Measurements from ENCODE around the gene ZNF775.

ZNF775 gene

GRCh38 chr7:150412518-150413488 is 33.7 kb downstream of the ZNF775 start:
- DNase-seq (ENCODE audit: low spot score): no peak

GRCh38 chr7:150413640-150414081 is 34.5 kb downstream of the ZNF775 start:
- DNase-seq (ENCODE audit: low spot score): no peak

- no peak for DNase-seq (ENCODE audit: low spot score)
Observed at GRCh38 chr7:150415161-150416153, 36.3 kb downstream of the ZNF775 start.

- DNase-seq (ENCODE audit: low spot score): no peak
Observed at GRCh38 chr7:150417239-150417638, 38.1 kb downstream of the ZNF775 start.

DNA sequence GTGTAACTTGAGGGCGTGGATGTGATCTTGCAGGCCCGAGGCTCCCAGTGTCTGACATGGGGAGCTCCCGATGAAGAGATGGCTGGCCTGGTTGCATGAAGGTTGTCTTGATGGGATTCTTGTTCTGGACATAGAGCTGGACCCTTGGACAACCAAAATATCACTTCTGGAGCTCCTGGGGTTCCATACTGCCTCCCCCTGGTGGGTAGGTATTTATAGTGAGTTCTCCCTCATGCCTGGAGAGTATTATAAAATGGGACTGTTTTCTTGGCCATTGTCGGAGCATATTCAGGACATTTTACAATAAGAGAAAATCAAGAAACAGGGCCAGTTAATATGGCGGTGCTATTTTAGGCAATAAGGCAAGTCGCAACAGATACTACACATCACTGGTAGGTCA is 38.7 kb downstream of the ZNF775 start:
- DNase-seq (ENCODE audit: low spot score): no peak

- DNase-seq (ENCODE audit: low spot score): no peak
Observed at GRCh38 chr7:150420242-150420641, 41.1 kb downstream of the ZNF775 start.

GRCh38 chr7:150420987-150421674 is 42.0 kb downstream of the ZNF775 start:
- DNase-seq (ENCODE audit: low spot score): peak; percentile 89

- DNase-seq (ENCODE audit: low spot score): no peak
Observed at GRCh38 chr7:150421831-150422230, 42.7 kb downstream of the ZNF775 start.

GRCh38 chr7:150425670-150426069 is 46.5 kb downstream of the ZNF775 start:
- DNase-seq (ENCODE audit: low spot score): no peak

- peak; percentile 83 for DNase-seq (ENCODE audit: low spot score)
Observed at GRCh38 chr7:150428671-150429451, 49.7 kb downstream of the ZNF775 start.

GRCh38 chr7:150429699-150430098 is 50.6 kb downstream of the ZNF775 start:
- no peak for DNase-seq (ENCODE audit: low spot score)

DNA sequence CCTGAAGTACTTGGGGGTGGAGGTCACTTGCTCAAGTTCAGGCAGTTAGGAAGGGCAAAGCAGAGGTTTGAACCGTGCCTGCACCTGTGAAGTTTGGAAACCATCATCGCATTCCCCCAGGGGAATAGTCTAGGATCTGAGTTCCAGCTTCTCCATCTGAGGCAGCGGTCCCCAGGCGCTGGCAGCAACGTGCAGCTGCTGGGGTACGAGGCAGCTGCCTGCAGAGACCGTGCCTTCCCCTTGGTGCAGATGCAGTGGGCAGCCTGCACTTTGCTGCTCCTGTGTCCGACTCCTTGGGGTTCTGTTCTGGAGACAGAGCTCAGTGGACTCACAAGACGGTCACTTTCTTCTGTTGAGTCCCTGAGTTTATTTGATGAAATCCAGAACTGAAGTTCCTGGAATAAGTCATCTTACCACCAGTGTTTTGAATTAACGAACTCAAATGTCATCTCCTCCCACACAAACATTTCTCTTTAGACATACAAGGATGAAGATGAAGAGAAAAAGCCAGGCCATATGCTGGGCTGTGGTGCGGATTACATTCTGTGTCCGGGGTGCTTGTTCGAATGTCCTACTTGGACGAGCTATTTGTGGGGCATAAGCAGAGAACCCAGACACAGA is 51.4 kb downstream of the ZNF775 start:
- DNase-seq (ENCODE audit: low spot score): peak; percentile 36

GRCh38 chr7:150431839-150432658 is 52.9 kb downstream of the ZNF775 start:
- DNase-seq (ENCODE audit: low spot score): no peak

DNA sequence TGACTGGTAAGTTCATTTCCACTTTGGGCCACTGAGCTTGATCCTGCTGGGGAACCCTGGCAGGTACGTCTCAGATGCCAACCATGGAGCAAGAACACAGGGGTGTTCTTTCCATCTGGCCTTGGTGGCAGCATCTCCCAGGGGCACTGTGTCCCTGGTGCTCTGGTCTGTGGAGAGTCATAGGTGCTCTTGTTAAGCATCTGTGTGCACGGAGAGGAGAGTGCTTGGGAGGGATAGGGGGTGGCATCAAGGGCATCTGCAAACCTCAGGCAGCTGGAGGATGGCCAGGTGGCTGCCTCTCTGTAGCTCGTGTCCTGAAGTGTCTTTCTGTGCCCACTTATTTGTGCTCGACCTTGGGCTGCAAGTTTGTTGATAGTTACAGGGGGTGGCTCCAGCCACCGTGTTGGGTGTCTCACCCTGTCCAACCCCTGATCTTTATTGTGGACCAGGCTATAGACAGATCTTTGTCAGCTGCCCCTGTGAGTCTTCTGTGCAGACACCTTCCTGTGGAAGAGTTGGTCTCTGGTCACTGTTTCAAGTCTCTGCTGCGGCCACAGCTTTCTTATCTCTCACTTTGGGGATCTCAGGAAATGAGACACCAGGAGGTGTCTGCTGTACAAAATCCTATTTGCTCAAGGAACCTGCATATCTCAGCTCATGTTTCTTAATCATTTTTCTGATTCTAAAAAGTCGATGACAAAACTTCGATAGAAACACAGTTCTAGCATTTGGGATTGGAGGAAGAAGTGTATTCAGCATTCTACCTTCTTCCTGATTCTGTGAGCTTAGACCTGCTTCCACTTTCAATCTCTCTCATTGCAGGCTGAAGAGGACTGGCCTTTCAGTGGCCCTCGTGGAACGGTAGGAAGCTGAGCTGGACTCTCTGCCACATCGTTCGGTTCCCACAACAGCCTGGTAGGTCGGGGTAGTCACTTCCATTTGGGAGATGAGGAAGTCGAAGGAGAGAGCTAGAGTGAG is 54.1 kb downstream of the ZNF775 start:
- no peak for DNase-seq (ENCODE audit: low spot score)

DNA sequence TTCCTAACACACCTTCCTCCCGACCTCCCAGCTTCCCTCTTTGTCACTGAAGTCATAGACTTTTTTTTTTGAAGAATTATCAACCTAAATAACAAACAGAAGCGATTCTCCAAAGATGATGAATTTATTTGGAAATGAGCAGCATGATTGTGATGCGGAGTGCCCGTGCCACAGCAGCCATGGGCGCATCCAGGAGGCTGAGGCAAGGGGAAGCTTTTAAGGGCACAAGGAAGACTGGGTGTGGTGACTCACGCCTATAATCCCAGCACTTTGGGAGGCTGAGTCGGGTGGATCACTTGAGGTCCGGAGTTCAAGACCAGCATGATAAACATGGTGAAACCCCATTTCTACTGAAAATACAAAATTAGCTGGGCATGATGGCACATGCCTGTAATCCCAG is 55.1 kb downstream of the ZNF775 start:
- DNase-seq (ENCODE audit: low spot score): no peak

GRCh38 chr7:150435047-150435389 is 55.9 kb downstream of the ZNF775 start:
- DNase-seq (ENCODE audit: low spot score): no peak

GRCh38 chr7:150435390-150436073 is 56.4 kb downstream of the ZNF775 start:
- DNase-seq (ENCODE audit: low spot score): no peak

DNA sequence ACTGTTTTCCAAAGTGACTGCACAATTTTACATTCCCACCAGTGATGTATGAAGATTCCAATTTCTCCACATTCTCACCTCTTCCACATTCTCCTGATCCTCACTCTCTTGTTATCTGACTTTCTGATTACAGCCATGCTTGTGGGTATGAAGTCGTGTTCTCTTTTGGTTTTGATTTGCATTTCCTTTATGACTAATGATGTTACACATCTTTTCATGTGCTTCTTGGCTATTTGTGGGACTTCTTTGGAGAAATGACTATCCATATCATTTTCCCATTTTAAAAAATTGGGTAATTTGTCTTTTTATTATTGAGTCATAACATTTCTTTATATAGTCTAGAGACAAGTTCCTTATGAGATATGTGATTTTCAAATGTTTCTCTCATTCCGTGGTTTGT is 60.8 kb downstream of the ZNF775 start:
- no peak for DNase-seq (ENCODE audit: low spot score)

Measured in GM03348 (cell line).